Epithelial cell of esophagus (primary cell): ENCODE measurements around the gene NINL.

ENCODE experiments used
- DNase-seq: peaks from one replicate; pipeline ENCODE4 v3.0.0; 2010; ENCODE audit warnings: low read depth
- H3K4me3 ChIP-seq: 2 replicates; pipeline ENCODE4 v1.5.1; 2011; ENCODE audit warnings: mild to moderate bottlenecking, low read length, control low read depth
- CTCF ChIP-seq: IDR thresholded peaks from 2 replicates; pipeline ENCODE4 v1.5.1; 2011; ENCODE audit warnings: low read depth, mild to moderate bottlenecking, low read length, control low read depth, inconsistent platforms; ENCODE audit not compliant: insufficient read depth; ENCODE audit errors: missing control alignments

Gene NINL

GRCh38 chr20:25437153-25437581, 148.2 kb downstream of the NINL start:
- no peak for TF ChIP-seq CTCF
- no peak overlapping the region for H3K4me3 ChIP-seq
- DNase-seq: peak; percentile 23

- DNase-seq: no peak
- TF ChIP-seq CTCF: no peak
- H3K4me3 ChIP-seq: no peak overlapping the region
Measured at GRCh38 chr20:25424536-25424935, 160.8 kb downstream of the NINL start.

GRCh38 chr20:25422032-25422431, 163.3 kb downstream of the NINL start:
- DNase-seq: no peak
- H3K4me3 ChIP-seq: no peak overlapping the region
- no peak for TF ChIP-seq CTCF

- DNase-seq: no peak
- H3K4me3 ChIP-seq: no peak overlapping the region
- TF ChIP-seq CTCF: no peak
Measured at GRCh38 chr20:25421102-25421501, 164.2 kb downstream of the NINL start.

- H3K4me3 ChIP-seq: no peak overlapping the region
- peak; percentile 35 for DNase-seq
- TF ChIP-seq CTCF: no peak
Measured at GRCh38 chr20:25418776-25419175, 166.6 kb downstream of the NINL start.

- DNase-seq: no peak
- no peak for TF ChIP-seq CTCF
- H3K4me3 ChIP-seq: peak overlapping the region; percentile 81
Measured at GRCh38 chr20:25408890-25409289, 176.4 kb downstream of the NINL start.

- no peak for DNase-seq
- H3K4me3 ChIP-seq: peak overlapping the region; percentile 81
- TF ChIP-seq CTCF: no peak
Measured at GRCh38 chr20:25408170-25408547, 177.2 kb downstream of the NINL start.
